ENCODE results near the gene MFAP4.
A peak's percentile ranks its signal among the peaks of the same experiment; 100 is the strongest.

Gene MFAP4

GRCh38 chr17:19410091-19410490 is 23.1 kb upstream of the MFAP4 start:
- no peak for DNase-seq (ENCODE audit: low read depth)

GRCh38 chr17:19409509-19409908 is 22.5 kb upstream of the MFAP4 start:
- no peak for DNase-seq (ENCODE audit: low read depth)

GRCh38 chr17:19409066-19409465 is 22.1 kb upstream of the MFAP4 start:
- no peak for DNase-seq (ENCODE audit: low read depth)

- DNase-seq (ENCODE audit: low read depth) = no peak
Observed at GRCh38 chr17:19408346-19408710, 21.3 kb upstream of the MFAP4 start.

GRCh38 chr17:19407601-19408345 is 20.8 kb upstream of the MFAP4 start:
- no peak for DNase-seq (ENCODE audit: low read depth)

GRCh38 chr17:19405114-19405513 is 18.1 kb upstream of the MFAP4 start:
- no peak for DNase-seq (ENCODE audit: low read depth)

- DNase-seq (ENCODE audit: low read depth) = no peak
Observed at GRCh38 chr17:19404264-19404663, 17.3 kb upstream of the MFAP4 start.

- no peak for DNase-seq (ENCODE audit: low read depth)
Observed at GRCh38 chr17:19403021-19403420, 16.0 kb upstream of the MFAP4 start.

GRCh38 chr17:19402171-19402570 is 15.2 kb upstream of the MFAP4 start:
- no peak for DNase-seq (ENCODE audit: low read depth)

- no peak for DNase-seq (ENCODE audit: low read depth)
Observed at GRCh38 chr17:19401321-19402010, 14.5 kb upstream of the MFAP4 start.

GRCh38 chr17:19399750-19400450 is 12.9 kb upstream of the MFAP4 start:
- no peak for DNase-seq (ENCODE audit: low read depth)

GRCh38 chr17:19398301-19399181 is 11.6 kb upstream of the MFAP4 start:
- DNase-seq (ENCODE audit: low read depth) = peak; percentile 42

- no peak for DNase-seq (ENCODE audit: low read depth)
Observed at GRCh38 chr17:19397556-19398041, 10.6 kb upstream of the MFAP4 start.

GRCh38 chr17:19392303-19392702 is 5.3 kb upstream of the MFAP4 start:
- no peak for DNase-seq (ENCODE audit: low read depth)

- DNase-seq (ENCODE audit: low read depth) = no peak
Observed at GRCh38 chr17:19391432-19391831, 4.4 kb upstream of the MFAP4 start.

GRCh38 chr17:19390951-19391350 is 4.0 kb upstream of the MFAP4 start:
- no peak for DNase-seq (ENCODE audit: low read depth)

GRCh38 chr17:19388791-19389785 is 2.1 kb upstream of the MFAP4 start:
- no peak for DNase-seq (ENCODE audit: low read depth)

GRCh38 chr17:19387921-19388521 is 1.0 kb upstream of the MFAP4 start:
- peak; percentile 77 for DNase-seq (ENCODE audit: low read depth)

GRCh38 chr17:19386051-19386929 is 700 bp downstream of the MFAP4 start:
- DNase-seq (ENCODE audit: low read depth) = peak; percentile 89

All from fibroblast of gingiva (primary cell).